Measurements from ENCODE around the gene CHD6.

Gene CHD6

GRCh38 chr20:41463567-41463966 is 154.6 kb downstream of the CHD6 start:
- no peak for DNase-seq (ENCODE audit: low spot score)

- DNase-seq (ENCODE audit: low spot score): no peak
These were observed 155.6 kb downstream of the CHD6 start for GRCh38 chr20:41462372-41463161.

- DNase-seq (ENCODE audit: low spot score): no peak
These were observed 159.4 kb downstream of the CHD6 start for GRCh38 chr20:41458761-41459160.

GRCh38 chr20:41457173-41457857 is 160.9 kb downstream of the CHD6 start:
- no peak for DNase-seq (ENCODE audit: low spot score)

GRCh38 chr20:41456351-41456750 is 161.8 kb downstream of the CHD6 start:
- no peak for DNase-seq (ENCODE audit: low spot score)

DNA sequence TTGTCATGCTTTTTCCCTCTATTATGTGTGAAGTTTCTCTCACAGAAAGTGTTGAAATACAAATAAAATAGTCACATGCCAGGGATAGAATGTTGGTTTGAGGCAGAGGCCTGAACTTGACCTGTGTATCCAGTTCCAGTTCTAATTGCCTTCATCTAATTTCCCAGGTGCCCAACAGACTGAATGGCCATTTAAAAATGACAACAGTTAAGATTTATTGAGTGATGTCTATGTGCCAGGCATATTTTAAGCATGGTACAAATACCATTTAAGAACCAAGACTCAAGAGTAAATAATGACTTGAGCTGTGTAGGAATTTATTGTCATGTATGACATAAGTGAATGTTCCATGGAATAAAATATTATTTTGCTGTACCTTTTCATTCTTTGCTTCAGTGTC is 163.9 kb downstream of the CHD6 start:
- DNase-seq (ENCODE audit: low spot score): no peak

DNA sequence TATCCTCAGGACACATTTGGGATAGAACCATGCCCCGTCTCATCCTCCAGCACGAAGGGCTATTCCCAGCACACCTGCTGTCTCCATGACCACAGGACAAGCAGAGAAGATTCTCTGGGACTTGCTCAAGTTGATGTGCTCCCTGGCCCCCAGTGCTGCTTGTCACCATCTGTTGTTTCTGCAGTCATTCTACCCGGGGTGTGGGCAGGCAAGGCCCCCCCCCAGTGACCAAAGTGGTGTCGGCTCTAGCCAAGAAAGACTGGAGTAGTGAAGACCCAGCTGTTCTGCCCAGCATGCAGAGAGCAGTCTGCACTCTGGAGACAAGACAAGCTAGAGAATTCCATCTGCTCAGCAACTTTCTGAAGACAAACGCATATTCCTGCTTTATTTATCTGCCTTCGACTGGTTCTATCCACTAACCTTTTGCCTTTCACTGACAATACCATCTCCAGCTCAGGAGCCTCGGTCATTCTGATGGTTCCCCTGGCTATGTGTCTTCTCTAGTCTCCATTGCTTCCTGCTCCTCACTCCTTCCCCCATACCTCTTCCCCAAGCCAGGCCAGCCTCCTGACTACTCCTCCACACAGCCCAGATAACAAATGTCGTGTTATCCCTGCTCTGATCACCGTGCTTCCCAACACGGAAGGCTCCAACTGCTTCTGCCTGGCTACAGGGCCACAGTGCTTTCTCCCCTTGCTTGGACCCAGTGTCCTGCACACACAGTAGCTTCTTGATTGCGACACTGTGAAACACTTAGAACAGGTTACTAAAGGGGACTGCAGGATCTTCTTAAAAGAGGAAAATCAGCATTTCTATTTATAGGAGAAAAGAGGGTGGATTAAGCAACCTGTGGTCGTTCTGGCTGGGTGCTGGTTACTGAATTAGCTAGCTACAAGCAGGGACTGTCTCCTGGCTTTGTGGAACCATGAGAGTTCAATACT is 164.9 kb downstream of the CHD6 start:
- DNase-seq (ENCODE audit: low spot score): no peak

DNA sequence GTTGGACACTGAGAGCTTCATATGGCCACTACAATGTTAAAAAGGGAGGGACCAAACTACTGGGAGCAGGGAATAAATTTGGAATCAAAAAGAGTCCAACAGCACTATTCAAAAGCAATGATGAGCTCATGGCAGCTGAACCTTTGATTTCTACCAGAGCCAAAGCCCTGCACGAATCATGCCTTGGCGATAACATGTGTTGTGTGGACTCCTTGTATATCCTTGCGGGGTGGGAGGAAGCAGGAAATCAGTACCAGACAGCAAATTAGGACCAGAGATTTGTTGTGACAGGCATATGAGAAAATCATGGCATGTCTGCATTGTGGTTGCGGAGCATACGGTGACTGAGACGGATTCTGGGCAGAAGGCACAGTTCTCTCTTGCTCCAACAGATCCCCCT is 166.0 kb downstream of the CHD6 start:
- no peak for DNase-seq (ENCODE audit: low spot score)

DNA sequence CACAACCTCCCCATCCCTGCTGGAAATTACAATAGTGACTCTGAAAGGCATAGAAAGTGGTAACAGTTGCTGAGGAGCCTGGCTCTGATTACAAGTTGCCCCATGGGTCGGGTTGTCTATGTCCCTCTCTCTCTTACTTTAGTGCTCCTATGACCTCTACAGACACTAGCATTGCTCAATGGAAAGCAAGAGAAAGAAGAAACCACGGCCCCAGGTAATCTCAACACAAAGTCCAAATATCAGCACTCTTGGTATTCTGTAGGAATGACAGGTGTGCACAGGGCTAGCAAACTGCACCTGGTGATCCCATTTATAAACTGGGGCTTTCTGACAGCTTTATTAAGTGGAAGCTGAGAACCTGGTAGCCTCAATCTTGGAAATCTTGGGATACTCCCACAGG is 171.2 kb downstream of the CHD6 start:
- DNase-seq (ENCODE audit: low spot score): no peak

DNA sequence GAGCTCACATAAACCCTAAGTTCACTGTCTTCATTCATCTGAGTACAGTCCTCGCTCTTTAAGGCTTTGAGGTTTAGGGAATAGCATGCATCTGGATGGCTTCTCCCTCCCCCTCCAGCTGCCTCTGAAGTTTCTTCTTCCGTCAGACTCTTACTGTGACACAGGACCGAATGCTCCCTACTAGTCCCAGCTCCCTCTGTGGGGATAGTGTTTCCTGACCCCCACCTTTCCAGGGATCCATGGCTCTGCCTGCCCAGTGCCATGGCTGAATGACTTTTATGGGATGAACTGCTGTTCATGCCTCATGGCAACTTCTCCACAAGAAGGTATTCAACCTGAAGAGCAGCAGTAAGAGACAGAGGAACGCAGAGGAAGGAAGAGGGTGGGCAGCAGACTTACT is 171.7 kb downstream of the CHD6 start:
- DNase-seq (ENCODE audit: low spot score): no peak

DNA sequence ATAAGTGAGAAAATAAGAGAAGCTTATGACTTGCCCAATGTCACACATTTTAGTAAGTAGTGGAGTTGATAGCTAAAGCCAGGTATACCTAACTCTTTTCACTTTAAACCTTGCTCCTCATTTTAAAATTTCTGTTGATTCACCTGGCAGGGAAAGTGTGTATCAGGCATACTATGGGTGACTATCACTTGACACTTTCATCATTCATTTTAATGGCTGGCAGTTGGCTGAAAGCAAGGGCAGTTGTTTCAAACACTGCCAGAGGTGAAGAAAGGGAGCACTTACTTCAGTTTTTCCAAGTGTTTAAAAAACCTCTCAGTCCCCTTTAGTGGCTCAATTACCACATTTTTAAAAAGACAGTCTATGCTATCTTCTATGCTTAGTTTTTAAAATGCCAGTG is 173.4 kb downstream of the CHD6 start:
- DNase-seq (ENCODE audit: low spot score): no peak

- DNase-seq (ENCODE audit: low spot score): no peak
These were observed 174.5 kb downstream of the CHD6 start for GRCh38 chr20:41443691-41444090.

DNA sequence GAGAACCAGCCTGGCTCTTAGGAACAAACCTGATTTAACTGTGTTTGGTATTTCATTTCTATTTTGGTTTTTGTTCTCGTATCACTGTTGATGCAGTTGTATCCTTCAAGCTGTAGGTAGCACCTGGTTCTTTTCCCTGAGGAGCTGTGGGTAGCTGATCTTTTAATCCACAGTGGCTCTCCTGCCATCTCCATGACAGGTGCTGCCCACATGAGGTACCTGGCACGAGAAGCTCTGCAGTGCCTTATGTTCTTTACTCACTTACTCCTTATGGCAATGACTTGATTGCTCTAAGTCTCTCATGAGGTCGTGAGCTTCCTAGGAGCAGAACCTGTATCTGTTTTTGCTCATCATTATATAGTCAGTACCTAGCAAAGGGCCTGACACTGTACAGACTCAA is 177.3 kb downstream of the CHD6 start:
- DNase-seq (ENCODE audit: low spot score): no peak

DNA sequence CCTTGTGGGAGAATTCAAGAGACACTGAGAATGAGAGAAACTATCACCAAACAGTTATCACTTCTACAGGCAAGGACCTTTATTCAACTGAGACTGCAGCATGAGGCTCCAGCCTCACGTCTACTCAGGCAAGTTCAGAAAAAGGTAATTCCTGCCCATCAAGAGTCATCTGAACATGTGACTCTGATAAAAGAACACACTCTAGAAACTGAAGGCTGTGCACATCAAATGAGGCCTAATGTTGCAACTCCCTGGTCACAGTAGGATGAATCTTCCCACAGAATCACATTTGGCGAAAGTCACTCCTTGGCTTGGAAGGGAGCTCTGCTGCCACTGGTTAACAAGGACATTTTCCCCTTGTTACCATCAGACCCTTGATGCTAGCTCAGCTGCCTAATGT is 180.3 kb downstream of the CHD6 start:
- no peak for DNase-seq (ENCODE audit: low spot score)

DNA sequence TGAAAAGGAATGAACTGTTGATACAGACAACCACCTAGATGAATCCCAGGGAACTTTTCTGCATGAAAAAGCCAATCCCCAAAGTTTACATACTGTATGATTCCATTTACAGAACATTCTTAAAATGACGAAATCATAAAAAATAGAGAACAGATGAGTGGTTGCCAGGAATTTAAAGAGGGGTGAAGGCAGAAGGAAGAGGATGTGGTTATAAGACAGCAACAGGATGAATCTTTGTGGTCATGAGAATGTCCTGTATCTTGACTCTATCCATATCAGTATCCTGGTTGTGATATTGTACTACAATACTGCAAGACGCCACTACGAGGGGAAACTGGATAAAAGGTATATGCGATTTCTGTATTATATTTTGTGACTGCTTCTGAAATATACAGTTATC is 181.5 kb downstream of the CHD6 start:
- no peak for DNase-seq (ENCODE audit: low spot score)

DNA sequence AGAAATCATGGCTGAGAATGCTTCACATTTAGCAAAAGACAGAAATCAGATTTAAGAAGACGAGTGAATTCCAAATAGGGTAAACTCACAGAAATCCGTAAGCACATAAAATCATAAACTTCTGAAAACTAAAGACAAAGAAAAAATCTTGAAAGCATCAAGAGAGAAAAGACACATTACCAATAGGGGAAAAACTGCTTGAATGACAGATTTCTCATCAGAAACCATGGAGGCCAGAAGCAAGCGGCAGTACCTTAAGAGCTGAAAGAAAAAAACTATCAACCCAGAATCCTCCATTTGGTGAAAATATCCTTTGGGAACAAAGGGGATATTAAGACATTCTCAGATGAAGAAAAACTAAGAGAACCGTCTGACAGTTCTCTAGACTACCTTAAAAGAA is 185.0 kb downstream of the CHD6 start:
- no peak for DNase-seq (ENCODE audit: low spot score)

DNA sequence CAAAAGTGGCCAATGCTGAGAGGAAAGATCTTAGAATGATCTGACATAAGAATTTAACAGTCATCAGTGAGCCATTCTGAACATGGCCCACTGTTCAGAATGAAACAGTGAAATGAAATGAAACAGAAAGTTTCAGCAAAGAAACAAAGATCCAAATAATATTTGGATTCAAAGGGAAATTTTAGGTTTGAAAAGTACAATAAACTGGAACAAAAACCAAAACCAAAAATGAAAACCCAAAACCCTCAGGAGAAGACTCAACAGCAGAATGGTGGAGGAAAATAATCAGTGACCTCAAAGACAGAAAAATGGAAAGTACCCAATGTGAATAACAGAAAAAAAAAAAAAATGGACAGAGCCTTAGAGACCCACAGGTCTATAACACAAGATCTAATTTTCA is 185.4 kb downstream of the CHD6 start:
- DNase-seq (ENCODE audit: low spot score): no peak

DNA sequence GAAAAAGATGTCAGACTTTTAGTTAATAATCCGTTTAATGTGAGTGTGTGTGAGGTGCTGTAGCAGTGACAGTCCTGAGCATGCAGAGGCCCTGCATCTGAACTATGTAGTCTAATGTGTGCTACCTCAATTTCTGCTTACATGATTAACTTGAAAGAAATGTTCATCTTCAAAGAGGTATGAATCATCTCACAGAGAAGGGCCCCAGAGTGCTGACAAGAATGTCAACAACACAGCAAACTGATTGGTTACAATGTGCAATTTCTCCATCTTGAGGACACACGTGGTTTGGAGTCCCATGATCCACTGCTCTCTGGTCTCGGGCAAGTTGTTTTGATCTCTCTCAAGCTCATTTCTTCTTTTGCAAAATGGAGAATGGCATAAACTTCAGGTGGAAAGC is 189.9 kb downstream of the CHD6 start:
- DNase-seq (ENCODE audit: low spot score): no peak

DNA sequence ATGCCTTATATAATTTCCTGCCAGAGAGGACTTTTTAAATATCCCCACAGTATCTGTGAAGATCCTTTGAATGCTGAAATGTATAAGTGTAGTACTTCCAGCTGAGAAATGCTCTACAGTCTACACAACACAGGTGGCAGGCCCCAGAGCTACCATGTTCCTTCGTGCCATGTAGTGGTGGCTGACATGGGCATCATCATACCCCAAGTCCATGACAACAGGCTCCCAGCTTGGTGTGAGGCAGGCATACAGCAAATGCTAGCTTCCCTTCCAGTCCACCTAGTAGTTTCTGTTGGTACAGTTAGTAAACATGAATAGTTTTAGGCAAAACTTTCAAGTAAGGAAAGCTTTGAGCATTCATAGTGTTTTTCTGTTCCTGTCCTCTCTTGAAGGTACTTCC is 190.3 kb downstream of the CHD6 start:
- no peak for DNase-seq (ENCODE audit: low spot score)

DNA sequence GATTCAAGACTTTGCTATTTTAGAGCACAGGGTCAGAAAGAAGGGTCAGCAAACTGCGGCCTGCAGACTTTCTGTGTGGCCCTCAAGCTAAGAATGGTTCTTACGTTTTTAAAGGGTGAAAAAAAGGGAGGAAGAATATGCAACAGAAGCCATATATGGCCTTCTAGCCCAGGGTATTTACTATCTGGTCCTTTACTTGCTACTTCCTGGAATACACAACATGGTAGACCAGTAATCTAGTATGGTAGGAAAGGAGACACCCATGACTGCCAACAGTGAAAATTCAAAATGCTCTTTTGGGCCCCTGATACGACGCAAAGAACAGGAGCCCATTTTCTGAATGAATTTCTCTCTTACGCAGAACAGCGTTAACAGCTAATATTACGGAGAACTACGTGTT is 191.2 kb downstream of the CHD6 start:
- no peak for DNase-seq (ENCODE audit: low spot score)

DNA sequence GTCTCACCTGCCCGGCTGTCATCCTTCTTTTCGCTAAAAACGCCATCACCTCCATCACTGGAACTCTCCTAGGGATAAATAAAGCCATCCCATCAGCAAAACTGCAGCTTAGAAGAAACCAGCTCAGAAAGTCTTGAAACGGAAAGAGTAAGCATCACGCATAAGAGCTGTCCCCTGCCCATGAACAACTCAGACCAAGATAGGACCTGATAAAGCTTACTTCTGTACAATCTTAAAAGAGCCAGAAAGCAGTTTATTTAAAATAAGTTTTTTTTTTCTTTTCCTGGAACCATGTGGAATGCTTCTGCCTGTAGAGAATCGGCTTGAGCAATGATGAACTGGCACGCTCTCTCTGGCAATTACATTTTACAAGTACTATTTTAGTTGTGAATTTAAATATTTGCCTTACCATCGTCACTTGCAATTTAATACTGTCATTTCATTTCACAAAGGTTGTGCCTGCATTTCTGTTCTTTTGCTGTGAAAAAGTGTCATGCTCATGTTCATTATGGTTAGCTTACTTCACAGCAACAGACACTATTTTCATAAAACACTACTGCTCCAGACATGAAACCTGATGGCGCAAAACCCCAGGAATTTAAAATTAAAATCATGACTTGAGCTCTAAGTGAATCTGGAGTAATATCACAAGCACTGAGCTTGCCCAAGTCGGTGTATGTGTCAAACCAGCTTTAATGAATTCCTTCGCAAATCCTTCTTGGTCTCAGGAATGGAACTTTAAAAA is 191.9 kb downstream of the CHD6 start:
- no peak for DNase-seq (ENCODE audit: low spot score)

Measured in left forelimb (tissue), 1 donor.